Vagina (tissue), 2 donors: ENCODE results near the gene UNKL.

ENCODE experiments used
- CTCF ChIP-seq, 3 experiments: fragments of 450-650 bp in 2 of 3; fragments of 200-600 bp in 1 of 3; sonication (generic) in 1 of 3; IDR thresholded peaks; one replicate each; pipeline ENCODE4 v1.5.1; 2017 to 2019; ENCODE audit warnings: antibody characterized with exemption in 3 of 3, mild to moderate bottlenecking in 2 of 3, moderate library complexity in 2 of 3
- POLR2A ChIP-seq, 2 donors: fragments of 450-650 bp; IDR thresholded peaks; one replicate each; pipeline ENCODE4 v1.6.1; 2017; ENCODE audit warnings: antibody characterized with exemption in 2 of 2, mild to moderate bottlenecking in 2 of 2, moderate library complexity in 2 of 2

GRCh38 chr16:1426734-1427471 lies 12.4 kb upstream of the UNKL start:
- TF ChIP-seq CTCF (IDR thresholded peaks at IDR 0.05) (no peak), POLR2A (IDR thresholded peaks at IDR 0.05) (no peak)
